Pancreas (tissue), 10 donors: Measurements from ENCODE around the gene MARCKS. TPM values are rescaled to one million over a fixed set of nuclear protein-coding genes. Genes with fewer than 3 reads are reported as not detected.

Source experiments
- ATAC-seq, 4 donors: fragments of 200-7000 bp; cut with Tn5 transposase; one replicate each; pipeline versions ENCODE4 v1.8.0 to v1.9.1; 2020; ENCODE audit warnings: mild to moderate bottlenecking in 4 of 4, moderate library complexity in 4 of 4
- DNase-seq, 6 donors: peaks; one replicate each; pipeline ENCODE4 v3.0.0-alpha.2; 2020
- FAIRE-seq: peaks from 2 replicates; lab custom pipeline; 2012; peaks lifted over from hg19 to GRCh38; lab: Jason Lieb, UNC
- H3K27ac ChIP-seq, 4 donors: fragments of 200-600 bp; sonication (generic); 1 replicate in 3 of 4; 2 replicates in 1 of 4; pipeline versions ENCODE4 v1.5.0 to v1.8.0; 2020
- H3K27me3 ChIP-seq, 4 donors: fragments of 200-600 bp; one replicate each; pipeline ENCODE4 v1.8.0; 2021
- H3K36me3 ChIP-seq, 3 donors: fragments of 200-600 bp; sonication (generic) in 1 of 3; one replicate each; pipeline versions ENCODE4 v1.5.0 to v1.8.0; 2020 to 2021
- H3K4me1 ChIP-seq, 3 donors: fragments of 200-600 bp; one replicate each; pipeline ENCODE4 v1.8.0; 2021
- H3K4me3 ChIP-seq, 4 donors: fragments of 200-600 bp; sonication (generic) in 2 of 4; one replicate each; pipeline versions ENCODE4 v1.5.0 to v1.8.0; 2020 to 2021
- H3K9me3 ChIP-seq, 4 donors: fragments of 200-600 bp; one replicate each; pipeline ENCODE4 v1.8.0; 2021
- WGBS, 2 donors: extraction: QIAGEN DNeasy Blood & Tissue Kit; methylation state at CpG; one replicate each; pipeline ENCODE4 v1.1.7; 2013; 5-methylcytosine and 5-hydroxymethylcytosine counted together
- intact Hi-C, 3 donors: fragments of 100-400 bp; cut with DNase I; formaldehyde crosslinking; loops; one replicate each; pipeline versions ENCODE4 v1.11.1 to v1.14.2; 2022
- polyA plus RNA-seq, 2 donors: library from polyadenylated mRNA; stranded (reverse); fragments of 200-250 nt; gene quantifications; one replicate each; pipeline ENCODE4 v1.2.3, GENCODE V29; 2013
- total RNA-seq, 6 donors: library from RNA; stranded (reverse); fragmentation: NEBNext Ultra II Directional in 4 of 6; extraction: Animal tissue kit (Norgen Biotek cat#: 25700) in 4 of 6; gene quantifications; one replicate each; pipeline versions ENCODE4 v1.2.1 to v1.2.4, GENCODE V29; 2021 to 2023
- TF ChIP-seq, protein P1 (sequence below), 4 donors: fragments of 200-600 bp; sonication (generic) in 3 of 4; IDR thresholded peaks; one replicate each; pipeline versions ENCODE4 v1.5.0 to v1.8.0; 2021; ENCODE audit warnings: antibody characterized with exemption in 4 of 4
- donor health status: healthy with polysubstance abuse.
- donor health status: DM: no; HTN: no; CAD: no; lungs with moderate emphysema.
- donor health status: DM: no; HTN: no; CAD: no.
- donor health status: control.
- donor health status: control.
- donor health status: Bipolar disorder and iron deficiency.
- donor health status: DM: yes; HTN: yes; CAD: no.
- donor health status: DM: no; HTN: no; CAD: no.
- donor health status: DM: no; HTN: no; CAD: no.
- donor health status: DM: yes; HTN: yes; CAD: no.

Gene MARCKS
- total and polyA plus RNA-seq, 8 donors = 14.0 to 118 (median 51.8) TPM

DNA sequence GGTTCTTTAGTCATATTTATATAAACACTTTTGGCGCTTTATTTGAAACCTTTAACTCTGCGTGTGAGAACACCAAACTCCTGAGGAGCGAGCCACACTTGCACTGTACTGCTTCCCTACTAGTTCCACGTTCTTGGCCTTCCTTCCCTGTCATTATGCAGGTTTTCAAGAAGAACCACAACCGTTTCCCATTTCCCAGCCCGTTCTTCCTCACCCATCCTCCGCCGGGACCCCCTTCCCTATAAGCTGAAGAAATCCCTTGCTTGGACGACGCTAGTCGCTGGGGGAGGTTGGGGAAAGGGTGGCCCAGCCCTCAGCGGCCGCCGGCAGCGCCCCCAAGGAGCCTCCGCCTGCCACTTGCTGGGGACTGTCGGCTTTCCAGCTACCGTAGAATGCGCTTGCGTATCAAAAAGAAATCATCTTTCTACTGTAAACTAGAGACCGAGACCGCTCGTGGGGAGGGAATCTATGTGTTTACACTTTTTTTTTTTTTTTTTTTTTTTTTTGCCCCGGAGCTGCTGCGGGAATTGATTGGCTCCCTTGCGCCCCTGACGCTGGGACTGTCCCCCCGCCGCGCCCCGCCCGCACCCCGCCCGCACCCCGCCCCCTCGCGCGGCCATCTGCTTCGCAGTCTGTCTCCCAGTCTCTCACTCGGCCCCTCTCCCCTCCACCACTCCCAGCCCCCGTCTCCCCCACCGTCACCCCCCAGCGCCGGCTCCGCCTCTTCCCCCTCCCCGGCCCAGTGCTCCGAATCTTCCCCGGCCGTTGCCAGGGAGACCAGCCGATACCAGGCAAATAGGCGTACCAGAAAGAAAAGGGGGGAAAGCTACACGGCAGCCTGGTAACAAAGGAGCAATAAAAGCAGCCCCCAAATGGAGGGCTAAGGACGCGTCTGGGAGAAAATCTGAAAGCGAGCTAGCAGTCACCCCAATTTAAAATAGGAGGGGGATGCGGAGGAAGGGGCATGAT is 2.3 kb upstream of the MARCKS start:
- 2% methylated on average over 41 to 56 of the region's 56 CpGs for WGBS, 2 donors
- H3K27ac ChIP-seq = peak overlapping the region; percentile 97 to 100 (median 99)
- H3K27me3 ChIP-seq = no peaks in the 10 kb centered on the region
- intact Hi-C loops = loop anchor here in 2 of 3 donors (5.0 to 10.0 kb wide), 4 partner anchors 158 to 550 kb away; no protein-coding TSS in a partner anchor
- TF ChIP-seq, protein P1, sequence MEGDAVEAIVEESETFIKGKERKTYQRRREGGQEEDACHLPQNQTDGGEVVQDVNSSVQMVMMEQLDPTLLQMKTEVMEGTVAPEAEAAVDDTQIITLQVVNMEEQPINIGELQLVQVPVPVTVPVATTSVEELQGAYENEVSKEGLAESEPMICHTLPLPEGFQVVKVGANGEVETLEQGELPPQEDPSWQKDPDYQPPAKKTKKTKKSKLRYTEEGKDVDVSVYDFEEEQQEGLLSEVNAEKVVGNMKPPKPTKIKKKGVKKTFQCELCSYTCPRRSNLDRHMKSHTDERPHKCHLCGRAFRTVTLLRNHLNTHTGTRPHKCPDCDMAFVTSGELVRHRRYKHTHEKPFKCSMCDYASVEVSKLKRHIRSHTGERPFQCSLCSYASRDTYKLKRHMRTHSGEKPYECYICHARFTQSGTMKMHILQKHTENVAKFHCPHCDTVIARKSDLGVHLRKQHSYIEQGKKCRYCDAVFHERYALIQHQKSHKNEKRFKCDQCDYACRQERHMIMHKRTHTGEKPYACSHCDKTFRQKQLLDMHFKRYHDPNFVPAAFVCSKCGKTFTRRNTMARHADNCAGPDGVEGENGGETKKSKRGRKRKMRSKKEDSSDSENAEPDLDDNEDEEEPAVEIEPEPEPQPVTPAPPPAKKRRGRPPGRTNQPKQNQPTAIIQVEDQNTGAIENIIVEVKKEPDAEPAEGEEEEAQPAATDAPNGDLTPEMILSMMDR (IDR thresholded peaks at IDR 0.05) = no peak
- DNase-seq = peak; percentile 70 to 94 (median 89)
- FAIRE-seq = no peak
- no peaks in the 10 kb centered on the region for H3K9me3 ChIP-seq
- peak; percentile 30 to 53 (median 52) for ATAC-seq
- no peaks in the 10 kb centered on the region for H3K4me1 ChIP-seq
- H3K4me3 ChIP-seq = peak overlapping the region; percentile 26 to 90 (median 81)
- H3K36me3 ChIP-seq = peaks cover 0 to under 1% (median 0%) of the 10 kb centered on the region in 3 donors

DNA sequence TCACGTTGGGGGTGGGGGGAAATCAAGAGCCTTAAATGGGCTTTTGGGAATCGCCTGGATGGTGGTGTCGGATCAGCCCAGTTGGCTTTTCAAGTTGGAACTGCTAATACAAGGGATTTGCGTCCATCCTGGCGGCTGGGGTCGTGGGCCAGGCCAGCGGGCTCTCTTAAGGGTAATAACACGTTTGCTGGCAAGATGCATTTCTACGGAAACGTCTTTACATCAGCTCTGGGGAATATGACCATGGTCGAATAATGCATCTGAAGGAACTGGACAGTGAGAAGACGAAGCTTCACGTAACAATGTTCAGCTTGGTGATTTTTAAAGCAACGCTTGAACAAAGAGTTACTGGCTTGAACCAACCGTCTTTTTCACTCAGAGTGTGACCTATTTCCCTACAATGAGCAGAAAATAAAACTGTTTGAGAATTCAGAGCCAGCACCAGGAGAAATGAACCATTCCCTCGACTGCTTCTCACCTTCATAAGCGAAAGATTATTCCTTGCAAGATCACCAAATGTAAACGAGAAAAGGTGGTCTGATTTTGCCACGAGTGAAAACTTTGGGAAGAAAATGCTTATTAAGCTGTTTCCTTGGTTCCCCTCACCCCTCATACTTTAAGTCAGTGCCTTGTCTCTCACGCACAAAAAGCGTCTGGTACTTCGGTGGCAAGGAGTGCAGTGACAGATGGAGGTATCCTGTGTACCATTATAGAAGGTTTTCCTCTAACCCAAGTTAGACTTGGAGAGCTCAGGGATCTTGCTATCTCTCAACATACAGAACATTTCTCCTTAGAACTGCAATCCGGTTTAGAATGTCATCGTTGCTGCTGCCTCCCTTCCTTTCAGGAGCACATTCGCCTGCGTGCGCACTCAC is 1.4 kb upstream of the MARCKS start:
- FAIRE-seq = no peak
- peak overlapping the region; percentile 97 to 100 (median 99) for H3K27ac ChIP-seq
- peak overlapping the region; percentile 26 to 90 (median 81) for H3K4me3 ChIP-seq
- H3K36me3 ChIP-seq = peaks cover 0 to 7% (median 0%) of the 10 kb centered on the region in 3 donors
- no peaks in the 10 kb centered on the region for H3K4me1 ChIP-seq
- no peaks in the 10 kb centered on the region for H3K27me3 ChIP-seq
- 0 to 1% methylated on average over 27 of the region's 27 CpGs for WGBS, 2 donors
- peak in 2 of 4 donors; percentile 5 to 11 for ATAC-seq
- DNase-seq = peak; percentile 23 to 69 (median 35)
- H3K9me3 ChIP-seq = no peaks in the 10 kb centered on the region
- intact Hi-C loops = loop anchor here in 2 of 3 donors (5.0 to 10.0 kb wide), 4 partner anchors 158 to 551 kb away; no protein-coding TSS in a partner anchor
- TF ChIP-seq, protein P1 (IDR thresholded peaks at IDR 0.05) = no peak

DNA sequence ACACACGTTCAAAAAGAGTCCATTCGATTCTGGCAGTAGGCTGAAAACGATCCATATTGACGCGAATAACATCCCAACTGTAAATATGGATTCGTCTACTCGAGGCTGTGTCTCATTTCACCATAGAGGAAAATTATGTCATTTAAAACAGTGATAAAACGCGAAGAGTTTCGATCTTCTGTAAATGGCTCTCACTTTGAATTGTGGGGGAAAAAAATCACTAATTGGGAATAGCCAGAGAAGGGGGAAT is 845 bp upstream of the MARCKS start:
- no peak for FAIRE-seq
- no peaks in the 10 kb centered on the region for H3K4me1 ChIP-seq
- H3K36me3 ChIP-seq = peaks cover 0 to 7% (median 0%) of the 10 kb centered on the region in 3 donors
- TF ChIP-seq, protein P1 (IDR thresholded peaks at IDR 0.05) = no peak
- intact Hi-C loops = loop anchor here in 2 of 3 donors (5.0 to 10.0 kb wide), 4 partner anchors 159 to 551 kb away; no protein-coding TSS in a partner anchor
- WGBS, 2 donors = 0 to 1% methylated on average over 10 of the region's 10 CpGs
- DNase-seq = no peak
- no peaks in the 10 kb centered on the region for H3K27me3 ChIP-seq
- ATAC-seq = no peak
- H3K9me3 ChIP-seq = no peaks in the 10 kb centered on the region
- H3K4me3 ChIP-seq = peak overlapping the region in 3 of 4 donors; percentile 80 to 90 (median 82)
- H3K27ac ChIP-seq = peak overlapping the region; percentile 97 to 100 (median 99)

DNA sequence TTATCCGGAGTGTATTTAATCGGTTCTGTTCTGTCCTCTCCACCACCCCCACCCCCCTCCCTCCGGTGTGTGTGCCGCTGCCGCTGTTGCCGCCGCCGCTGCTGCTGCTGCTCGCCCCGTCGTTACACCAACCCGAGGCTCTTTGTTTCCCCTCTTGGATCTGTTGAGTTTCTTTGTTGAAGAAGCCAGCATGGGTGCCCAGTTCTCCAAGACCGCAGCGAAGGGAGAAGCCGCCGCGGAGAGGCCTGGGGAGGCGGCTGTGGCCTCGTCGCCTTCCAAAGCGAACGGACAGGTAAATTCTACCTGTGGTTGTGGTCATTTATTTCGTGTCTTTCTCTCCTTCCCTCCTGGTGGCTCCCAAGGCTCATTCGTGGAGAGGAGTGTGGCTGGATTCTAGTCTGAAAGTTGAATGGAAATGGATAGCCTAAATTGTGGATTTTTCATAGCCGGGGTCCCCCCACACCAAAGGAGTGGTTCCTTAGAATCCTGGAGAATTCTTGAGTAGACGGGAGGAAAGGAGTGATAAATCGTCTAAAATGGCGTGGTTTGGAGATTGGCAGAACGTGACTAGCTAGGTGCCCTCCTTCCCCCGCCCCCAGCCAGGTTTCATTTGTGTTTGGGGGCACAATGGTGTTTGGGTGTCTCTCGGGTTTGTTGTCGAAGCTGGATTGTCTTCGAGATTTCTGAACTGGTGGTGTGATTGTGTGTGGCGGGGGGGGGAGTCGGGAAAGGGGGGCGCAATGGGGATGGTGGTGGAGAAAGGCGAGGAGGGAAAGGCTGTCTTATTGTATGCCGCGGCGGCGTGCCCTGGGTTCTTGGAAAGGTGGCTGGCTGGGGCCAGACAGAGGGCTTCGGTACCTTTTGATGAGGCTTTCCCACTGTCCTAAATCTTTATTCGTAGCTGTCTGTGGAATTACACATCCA is 673 bp downstream of the MARCKS start:
- FAIRE-seq = no peak
- Histone ChIP-seq H3K27ac (peak overlapping the region; percentile 97 to 100 (median 99)), H3K36me3 (peaks cover 0 to 7% (median 0%) of the 10 kb centered on the region in 3 donors), H3K4me1 (peaks cover 0 to 15% (median 8%) of the 10 kb centered on the region in 3 donors), H3K27me3 (no peaks in the 10 kb centered on the region), H3K4me3 (peak overlapping the region; percentile 80 to 90 (median 82)), H3K9me3 (no peaks in the 10 kb centered on the region)
- TF ChIP-seq, protein P1 (IDR thresholded peaks at IDR 0.05) = no peak
- peak; percentile 10 to 34 (median 20) for ATAC-seq
- peak; percentile 57 to 74 (median 59) for DNase-seq
- intact Hi-C loops = loop anchor here in 2 of 3 donors (5.0 to 10.0 kb wide), 4 partner anchors 161 to 553 kb away; no protein-coding TSS in a partner anchor
- WGBS, 2 donors = 0 to 1% methylated on average over 41 to 43 of the region's 43 CpGs
